ENCODE data around the gene MTPN. TPM values are rescaled to one million over a fixed set of nuclear protein-coding genes. Genes with fewer than 3 reads are reported as not detected.

The MTPN gene
- total and polyA plus RNA-seq, 10 of the 15 experiments (the other 5 are each of a cell fraction or from before 2014, with no cell fraction given) = 38.7 to 146 (median 85.4) TPM

DNA sequence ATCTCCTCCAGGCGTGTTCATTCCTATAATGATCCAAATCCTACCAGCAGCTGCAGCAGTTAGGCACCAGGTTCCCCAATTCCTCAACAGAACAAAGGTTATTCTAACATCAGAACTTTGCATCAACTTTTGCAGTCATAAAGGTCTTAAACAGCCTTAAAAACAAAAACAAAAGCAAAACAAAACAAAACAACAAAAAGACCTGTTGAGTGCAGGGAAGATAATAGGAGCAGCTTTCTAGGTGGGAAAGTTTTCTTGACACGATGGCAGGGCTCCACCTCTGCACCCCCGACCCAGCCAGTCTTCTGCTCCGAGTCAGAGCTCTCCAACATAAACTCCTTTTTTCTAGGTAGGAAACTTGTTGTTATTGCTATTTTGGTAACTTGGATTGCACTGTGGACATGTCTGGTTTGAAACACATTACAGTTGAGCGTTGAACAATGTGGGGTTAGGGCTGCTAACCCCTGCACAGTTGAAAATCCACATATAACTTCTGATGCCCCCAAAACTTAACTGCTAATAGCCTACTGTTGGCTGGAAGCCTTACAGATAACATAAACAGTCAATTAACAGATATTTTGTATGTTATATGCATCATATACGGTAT is 77.6 kb downstream of the MTPN start (continued):
- TF ChIP-seq, protein P1, sequence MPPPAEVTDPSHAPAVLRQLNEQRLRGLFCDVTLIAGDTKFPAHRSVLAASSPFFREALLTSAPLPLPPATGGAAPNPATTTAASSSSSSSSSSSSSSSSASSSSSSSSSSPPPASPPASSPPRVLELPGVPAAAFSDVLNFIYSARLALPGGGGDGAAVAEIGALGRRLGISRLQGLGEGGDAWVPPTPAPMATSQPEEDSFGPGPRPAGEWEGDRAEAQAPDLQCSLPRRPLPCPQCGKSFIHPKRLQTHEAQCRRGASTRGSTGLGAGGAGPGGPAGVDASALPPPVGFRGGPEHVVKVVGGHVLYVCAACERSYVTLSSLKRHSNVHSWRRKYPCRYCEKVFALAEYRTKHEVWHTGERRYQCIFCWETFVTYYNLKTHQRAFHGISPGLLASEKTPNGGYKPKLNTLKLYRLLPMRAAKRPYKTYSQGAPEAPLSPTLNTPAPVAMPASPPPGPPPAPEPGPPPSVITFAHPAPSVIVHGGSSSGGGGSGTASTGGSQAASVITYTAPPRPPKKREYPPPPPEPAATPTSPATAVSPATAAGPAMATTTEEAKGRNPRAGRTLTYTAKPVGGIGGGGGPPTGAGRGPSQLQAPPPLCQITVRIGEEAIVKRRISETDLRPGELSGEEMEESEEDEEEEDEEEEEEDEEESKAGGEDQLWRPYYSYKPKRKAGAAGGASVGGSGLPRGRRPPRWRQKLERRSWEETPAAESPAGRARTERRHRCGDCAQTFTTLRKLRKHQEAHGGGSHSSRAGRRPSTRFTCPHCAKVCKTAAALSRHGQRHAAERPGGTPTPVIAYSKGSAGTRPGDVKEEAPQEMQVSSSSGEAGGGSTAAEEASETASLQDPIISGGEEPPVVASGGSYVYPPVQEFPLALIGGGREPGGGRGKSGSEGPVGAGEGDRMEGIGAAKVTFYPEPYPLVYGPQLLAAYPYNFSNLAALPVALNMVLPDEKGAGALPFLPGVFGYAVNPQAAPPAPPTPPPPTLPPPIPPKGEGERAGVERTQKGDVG (CRISPR knock-in tag; IDR thresholded peaks at IDR 0.05) = no peak
- no peak for TF ChIP-seq NFIC (IDR thresholded peaks at IDR 0.05; ENCODE audit: low read depth, low read length)
- TF ChIP-seq, protein P2, sequence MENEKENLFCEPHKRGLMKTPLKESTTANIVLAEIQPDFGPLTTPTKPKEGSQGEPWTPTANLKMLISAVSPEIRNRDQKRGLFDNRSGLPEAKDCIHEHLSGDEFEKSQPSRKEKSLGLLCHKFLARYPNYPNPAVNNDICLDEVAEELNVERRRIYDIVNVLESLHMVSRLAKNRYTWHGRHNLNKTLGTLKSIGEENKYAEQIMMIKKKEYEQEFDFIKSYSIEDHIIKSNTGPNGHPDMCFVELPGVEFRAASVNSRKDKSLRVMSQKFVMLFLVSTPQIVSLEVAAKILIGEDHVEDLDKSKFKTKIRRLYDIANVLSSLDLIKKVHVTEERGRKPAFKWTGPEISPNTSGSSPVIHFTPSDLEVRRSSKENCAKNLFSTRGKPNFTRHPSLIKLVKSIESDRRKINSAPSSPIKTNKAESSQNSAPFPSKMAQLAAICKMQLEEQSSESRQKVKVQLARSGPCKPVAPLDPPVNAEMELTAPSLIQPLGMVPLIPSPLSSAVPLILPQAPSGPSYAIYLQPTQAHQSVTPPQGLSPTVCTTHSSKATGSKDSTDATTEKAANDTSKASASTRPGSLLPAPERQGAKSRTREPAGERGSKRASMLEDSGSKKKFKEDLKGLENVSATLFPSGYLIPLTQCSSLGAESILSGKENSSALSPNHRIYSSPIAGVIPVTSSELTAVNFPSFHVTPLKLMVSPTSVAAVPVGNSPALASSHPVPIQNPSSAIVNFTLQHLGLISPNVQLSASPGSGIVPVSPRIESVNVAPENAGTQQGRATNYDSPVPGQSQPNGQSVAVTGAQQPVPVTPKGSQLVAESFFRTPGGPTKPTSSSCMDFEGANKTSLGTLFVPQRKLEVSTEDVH (IDR thresholded peaks at IDR 0.05; ENCODE audit: low read depth, partially characterized antibody) = no peak

DNA sequence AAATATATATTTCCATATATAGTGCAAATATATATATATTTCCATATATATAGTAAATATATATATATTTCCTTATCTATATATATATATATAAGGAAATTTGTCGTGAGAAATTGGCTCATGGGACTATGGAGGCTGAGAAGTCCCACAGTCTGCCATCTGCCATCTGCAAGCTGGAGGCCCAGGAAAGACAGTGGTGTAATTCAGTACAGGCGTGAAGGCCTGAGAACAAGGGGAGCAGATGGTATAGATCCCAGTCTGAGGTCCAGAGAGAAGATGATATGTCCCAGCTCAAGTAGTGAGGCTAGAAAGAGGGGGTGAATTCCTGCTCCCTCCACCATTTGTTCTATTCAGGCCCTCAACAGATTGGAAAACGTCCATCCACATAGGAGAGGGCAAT is 78.9 kb downstream of the MTPN start:
- ChIA-PET SMC1A (ENCODE audit: uncharacterized antibody, unreplicated experiment) (interaction anchor here (1.4 kb wide), 1 partner anchor 23 kb away, joined by 4 read pairs; no protein-coding TSS in a partner anchor), POLR2A (no interaction called here), RAD21 (ENCODE audit: unreplicated experiment) (no interaction called here), CTCF (interaction anchor here (1.0 kb wide), 1 partner anchor 10 kb away, joined by 3 read pairs; no protein-coding TSS in a partner anchor)
- H3K79me2 ChIP-seq (ENCODE audit: control insufficient read depth, insufficient read depth, low read length) = no peaks in the 10 kb centered on the region
- no peaks in the 10 kb centered on the region for H3K36me3 ChIP-seq (ENCODE audit: control insufficient read depth in 2 of 2, insufficient read depth in 2 of 2, low read length in 1 of 2)
- no TSS peak for BruUV-seq (replicated peaks)
- H3K9me3 ChIP-seq (replicated peaks; ENCODE audit: control insufficient read depth, insufficient read depth, low read length) = no peaks in the 10 kb centered on the region
- DNase-seq (ENCODE audit: low read depth, low spot score) (no peak), FAIRE-seq (no peak), ATAC-seq (no peak)
- no peak overlapping the region for H3K9ac ChIP-seq (ENCODE audit: control insufficient read depth, insufficient read depth, low read length)
- H3K4me2 ChIP-seq (ENCODE audit: control insufficient read depth, insufficient read depth) = no peak overlapping the region
- WGBS (ENCODE audit: insufficient coverage, insufficient replicate concordance, low lambda C conversion rate, missing lambda C conversion rate) = 54% methylated on average over 3 of the region's 3 CpGs
- no peaks in the 10 kb centered on the region for H4K20me1 ChIP-seq (ENCODE audit: control insufficient read depth, insufficient read depth)
- H3K27me3 ChIP-seq (replicated peaks in 1 of 2; ENCODE audit: control insufficient read depth in 2 of 2, insufficient read depth in 2 of 2, low read length in 1 of 2) = no peaks in the 10 kb centered on the region
- no peak overlapping the region for H2AFZ ChIP-seq (ENCODE audit: control insufficient read depth, low read depth, low read length)
- no peak overlapping the region for H3K4me3 ChIP-seq
- intact Hi-C loops (cut with micrococcal nuclease; ENCODE audit: unreplicated experiment) = no loop called here
- in situ Hi-C loops (cut with MboI) = no loop called here
- no peaks in the 10 kb centered on the region for H3K4me1 ChIP-seq (ENCODE audit: control insufficient read depth, insufficient read depth, low read length)
- H3K27ac ChIP-seq (ENCODE audit: control insufficient read depth, insufficient read depth) = no peak overlapping the region
- TF ChIP-seq JUNB (IDR thresholded peaks at IDR 0.05) (no peak), CBX3 (IDR thresholded peaks at IDR 0.05; ENCODE audit: borderline replicate concordance, low read depth) (no peak), NFYA (IDR thresholded peaks at IDR 0.05; ENCODE audit: borderline replicate concordance, low read depth, low read length) (no peak), RFX5 (IDR thresholded peaks at IDR 0.05; ENCODE audit: low read depth, low read length) (no peak), CHD1 (IDR thresholded peaks at IDR 0.05; ENCODE audit: low read depth, low read length) (no peak)
- TF ChIP-seq, protein P3, sequence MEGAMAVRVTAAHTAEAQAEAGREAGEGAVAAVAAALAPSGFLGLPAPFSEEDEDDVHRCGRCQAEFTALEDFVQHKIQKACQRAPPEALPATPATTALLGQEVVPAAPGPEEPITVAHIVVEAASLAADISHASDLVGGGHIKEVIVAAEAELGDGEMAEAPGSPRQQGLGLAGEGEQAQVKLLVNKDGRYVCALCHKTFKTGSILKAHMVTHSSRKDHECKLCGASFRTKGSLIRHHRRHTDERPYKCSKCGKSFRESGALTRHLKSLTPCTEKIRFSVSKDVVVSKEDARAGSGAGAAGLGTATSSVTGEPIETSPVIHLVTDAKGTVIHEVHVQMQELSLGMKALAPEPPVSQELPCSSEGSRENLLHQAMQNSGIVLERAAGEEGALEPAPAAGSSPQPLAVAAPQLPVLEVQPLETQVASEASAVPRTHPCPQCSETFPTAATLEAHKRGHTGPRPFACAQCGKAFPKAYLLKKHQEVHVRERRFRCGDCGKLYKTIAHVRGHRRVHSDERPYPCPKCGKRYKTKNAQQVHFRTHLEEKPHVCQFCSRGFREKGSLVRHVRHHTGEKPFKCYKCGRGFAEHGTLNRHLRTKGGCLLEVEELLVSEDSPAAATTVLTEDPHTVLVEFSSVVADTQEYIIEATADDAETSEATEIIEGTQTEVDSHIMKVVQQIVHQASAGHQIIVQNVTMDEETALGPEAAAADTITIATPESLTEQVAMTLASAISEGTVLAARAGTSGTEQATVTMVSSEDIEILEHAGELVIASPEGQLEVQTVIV (IDR thresholded peaks at IDR 0.05; ENCODE audit: borderline replicate concordance, partially characterized antibody) = no peak
- TF ChIP-seq, protein P4, sequence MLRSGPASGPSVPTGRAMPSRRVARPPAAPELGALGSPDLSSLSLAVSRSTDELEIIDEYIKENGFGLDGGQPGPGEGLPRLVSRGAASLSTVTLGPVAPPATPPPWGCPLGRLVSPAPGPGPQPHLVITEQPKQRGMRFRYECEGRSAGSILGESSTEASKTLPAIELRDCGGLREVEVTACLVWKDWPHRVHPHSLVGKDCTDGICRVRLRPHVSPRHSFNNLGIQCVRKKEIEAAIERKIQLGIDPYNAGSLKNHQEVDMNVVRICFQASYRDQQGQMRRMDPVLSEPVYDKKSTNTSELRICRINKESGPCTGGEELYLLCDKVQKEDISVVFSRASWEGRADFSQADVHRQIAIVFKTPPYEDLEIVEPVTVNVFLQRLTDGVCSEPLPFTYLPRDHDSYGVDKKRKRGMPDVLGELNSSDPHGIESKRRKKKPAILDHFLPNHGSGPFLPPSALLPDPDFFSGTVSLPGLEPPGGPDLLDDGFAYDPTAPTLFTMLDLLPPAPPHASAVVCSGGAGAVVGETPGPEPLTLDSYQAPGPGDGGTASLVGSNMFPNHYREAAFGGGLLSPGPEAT (IDR thresholded peaks at IDR 0.05; ENCODE audit: low read depth) = no peak

Data from GM12878 (cell line).